Mammary epithelial cell (primary cell): ENCODE data around the gene ANKDD1B.

Experiments used
- CTCF ChIP-seq, 2 donors: IDR thresholded peaks in 1 of 2; conservative IDR thresholded peaks in 1 of 2; 2 replicates each; pipeline ENCODE4 v1.5.1; 2011 to 2012; ENCODE audit warnings: inconsistent platforms in 2 of 2, low read length in 2 of 2, mild to moderate bottlenecking in 2 of 2, control low read depth in 1 of 2, low read depth in 1 of 2; ENCODE audit not compliant: insufficient read depth in 1 of 2; ENCODE audit errors: extremely low read depth in 1 of 2
- EZH2 ChIP-seq: IDR thresholded peaks from 2 replicates; pipeline ENCODE4 v1.6.1; 2012; ENCODE audit warnings: low read length, inconsistent platforms, borderline replicate concordance

- TF ChIP-seq CTCF (conservative IDR thresholded peaks at IDR 0.05 in 1 of 2, IDR thresholded peaks at IDR 0.05 in 1 of 2; ENCODE audit: extremely low read depth in 1 of 2, insufficient read depth in 1 of 2, low read depth in 1 of 2, low read length in 2 of 2) (no peak), EZH2 (no peak)
These were observed 39.7 kb upstream of the ANKDD1B start for GRCh38 chr5:75571547-75571946.
